IMR-90 (cell line): ENCODE data around the gene MTHFS. TPM values are rescaled to one million over a fixed set of nuclear protein-coding genes. Genes with fewer than 3 reads are reported as not detected.

Experiments
- ATAC-seq: fragments of 200-7000 bp; cut with Tn5 transposase; 2 replicates; pipeline ENCODE4 v1.9.1; 2020; ENCODE audit warnings: low read depth, mild to moderate bottlenecking, moderate library complexity
- BruUV-seq: library from RNA; stranded (reverse); fragments of 400-500 nt; replicated peaks from 2 replicates; lab custom pipeline; 2021; lab: Mats Ljungman, UMichigan
- CTCF ChIA-PET: fragments of 300-600 bp; formaldehyde crosslinking; extraction: SDS; loops from one replicate; lab custom pipeline; 2021; ENCODE audit warnings: antibody characterized with exemption; lab: Yijun Ruan, JAX
- POLR2A ChIA-PET: fragments of 300-600 bp; sonication (Branson Sonifier 250); formaldehyde crosslinking; loops from one replicate; lab custom pipeline; 2022; ENCODE audit warnings: antibody characterized with exemption; ENCODE audit not compliant: unreplicated experiment; lab: Charles Lee
- DNase-seq: peaks from one replicate; pipeline ENCODE4 v3.0.0; 2013
- H2AFZ ChIP-seq: replicated peaks from 2 replicates; pipeline ENCODE3; 2013; ENCODE audit warnings: low read length, mild to moderate bottlenecking; ENCODE audit not compliant: poor library complexity
- H2AK5ac ChIP-seq: 2 replicates; pipeline ENCODE4 v1.6.1; 2013; ENCODE audit warnings: low read depth, low read length, inconsistent platforms
- H2AK9ac ChIP-seq: replicated peaks from 2 replicates; pipeline ENCODE3; 2013; ENCODE audit warnings: mild to moderate bottlenecking, low read depth, low read length, moderate library complexity; ENCODE audit not compliant: poor library complexity
- H2BK120ac ChIP-seq: 2 replicates; pipeline ENCODE4 v1.6.1; 2013; ENCODE audit warnings: low read depth, low read length, inconsistent platforms
- H2BK15ac ChIP-seq: 3 replicates; pipeline ENCODE4 v1.6.1; 2013; ENCODE audit warnings: low read depth, low read length, inconsistent platforms
- H2BK20ac ChIP-seq: 2 replicates; pipeline ENCODE4 v1.6.1; 2013; ENCODE audit warnings: low read depth, mild to moderate bottlenecking, inconsistent platforms, low read length, moderate library complexity
- H2BK5ac ChIP-seq: 2 replicates; pipeline ENCODE4 v1.6.1; 2013; ENCODE audit warnings: mild to moderate bottlenecking, low read depth, low read length, inconsistent platforms; ENCODE audit not compliant: poor library complexity, severe bottlenecking
- H3K14ac ChIP-seq: replicated peaks from 2 replicates; pipeline ENCODE4 v1.6.1; 2013; ENCODE audit warnings: low read depth, low read length, inconsistent platforms
- H3K18ac ChIP-seq: 2 replicates; pipeline ENCODE4 v1.6.1; 2013; ENCODE audit warnings: low read depth, low read length, control low read depth
- H3K23ac ChIP-seq: 2 replicates; pipeline ENCODE4 v1.6.1; 2013; ENCODE audit warnings: low read depth, low read length, inconsistent platforms
- H3K27ac ChIP-seq: 2 replicates; pipeline ENCODE4 v1.5.1; 2013; ENCODE audit warnings: mild to moderate bottlenecking, control low read depth, low read length; ENCODE audit not compliant: insufficient read depth
- H3K27me3 ChIP-seq: 2 replicates; pipeline ENCODE4 v1.6.1; 2013; ENCODE audit warnings: low read length; ENCODE audit not compliant: control insufficient read depth, insufficient read depth
- H3K36me3 ChIP-seq: 2 replicates; pipeline ENCODE4 v1.6.1; 2013; ENCODE audit warnings: low read length, mixed read lengths; ENCODE audit not compliant: control insufficient read depth, insufficient read depth
- H3K4ac ChIP-seq: 2 replicates; pipeline ENCODE4 v1.6.1; 2013; ENCODE audit warnings: low read depth, low read length, inconsistent platforms
- H3K4me1 ChIP-seq: 2 replicates; pipeline ENCODE4 v1.6.1; 2013; ENCODE audit warnings: low read length, mixed read lengths; ENCODE audit not compliant: control insufficient read depth, insufficient read depth
- H3K4me2 ChIP-seq: 2 replicates; pipeline ENCODE4 v1.6.1; 2013; ENCODE audit warnings: low read depth, mild to moderate bottlenecking, control low read depth, low read length, moderate library complexity
- H3K4me3 ChIP-seq: 2 replicates; pipeline ENCODE4 v1.5.1; 2013; ENCODE audit warnings: low read depth, mild to moderate bottlenecking, control low read depth, low read length, moderate library complexity; ENCODE audit not compliant: insufficient read depth
- H3K56ac ChIP-seq: 2 replicates; pipeline ENCODE4 v1.6.1; 2013; ENCODE audit warnings: low read length, inconsistent platforms; ENCODE audit not compliant: insufficient read depth; ENCODE audit errors: extremely low read depth
- H3K79me1 ChIP-seq, 2 experiments: 2 replicates each; pipeline ENCODE4 v1.6.1; 2013; ENCODE audit warnings: low read length in 2 of 2, inconsistent platforms in 1 of 2, low read depth in 1 of 2
- H3K9ac ChIP-seq: 2 replicates; pipeline ENCODE4 v1.6.1; 2013; ENCODE audit warnings: low read depth, low read length, control low read depth
- H3K9me1 ChIP-seq: 2 replicates; pipeline ENCODE4 v1.6.1; 2013; ENCODE audit warnings: low read length, inconsistent platforms; ENCODE audit not compliant: insufficient read depth
- H3K9me3 ChIP-seq: 2 replicates; pipeline ENCODE4 v1.6.1; 2013; ENCODE audit warnings: low read length; ENCODE audit not compliant: control insufficient read depth, insufficient read depth
- H4K20me1 ChIP-seq: 2 replicates; pipeline ENCODE4 v1.6.1; 2013; ENCODE audit warnings: low read length, inconsistent platforms; ENCODE audit not compliant: insufficient read depth
- H4K5ac ChIP-seq: 2 replicates; pipeline ENCODE4 v1.6.1; 2013; ENCODE audit warnings: mild to moderate bottlenecking, low read depth, low read length, control low read depth
- H4K8ac ChIP-seq, 2 experiments: 2 replicates each; pipeline ENCODE4 v1.6.1; 2013; ENCODE audit warnings: low read depth in 2 of 2, low read length in 2 of 2, control low read depth in 1 of 2, inconsistent platforms in 1 of 2
- H4K91ac ChIP-seq: 2 replicates; pipeline ENCODE4 v1.6.1; 2013; ENCODE audit warnings: low read depth, low read length, inconsistent platforms; ENCODE audit not compliant: insufficient read depth
- BHLHE40 ChIP-seq: fragments of 150-350 bp; IDR thresholded peaks from 2 replicates; pipeline ENCODE4 v1.6.1; 2016; ENCODE audit warnings: mild to moderate bottlenecking, low read depth, low read length
- CEBPB ChIP-seq: IDR thresholded peaks from 2 replicates; pipeline ENCODE4 v1.6.1; 2012; ENCODE audit warnings: low read depth, low read length, improper control_type of control experiment
- CHD1 ChIP-seq: IDR thresholded peaks from 2 replicates; pipeline ENCODE4 v1.6.1; 2012; ENCODE audit warnings: low read depth, low read length, improper control_type of control experiment
- FOS ChIP-seq: fragments of 150-350 bp; IDR thresholded peaks from 2 replicates; pipeline ENCODE4 v1.6.1; 2016; ENCODE audit warnings: low read depth, low read length
- MAFK ChIP-seq: IDR thresholded peaks from 2 replicates; pipeline ENCODE4 v1.6.1; 2012; ENCODE audit warnings: low read depth, low read length, improper control_type of control experiment
- MAZ ChIP-seq: IDR thresholded peaks from 2 replicates; pipeline ENCODE4 v1.6.1; 2012; ENCODE audit warnings: low read depth, mild to moderate bottlenecking, low read length, improper control_type of control experiment, moderate library complexity, borderline replicate concordance
- MXI1 ChIP-seq: IDR thresholded peaks from 2 replicates; pipeline ENCODE4 v1.6.1; 2012; ENCODE audit warnings: low read depth, mild to moderate bottlenecking, low read length, moderate library complexity, borderline replicate concordance
- NFE2L2 ChIP-seq: fragments of 150-350 bp; IDR thresholded peaks from 2 replicates; pipeline ENCODE4 v1.6.1; 2016; ENCODE audit warnings: low read depth, mild to moderate bottlenecking, low read length
- POLR2A ChIP-seq: IDR thresholded peaks from 2 replicates; pipeline ENCODE4 v1.6.1; 2012; ENCODE audit warnings: mild to moderate bottlenecking, low read depth, low read length
- RAD21 ChIP-seq: IDR thresholded peaks from 2 replicates; pipeline ENCODE4 v1.6.1; 2012; ENCODE audit warnings: low read length, improper control_type of control experiment
- RCOR1 ChIP-seq: IDR thresholded peaks from 2 replicates; pipeline ENCODE4 v1.6.1; 2012; ENCODE audit warnings: mild to moderate bottlenecking, low read length, improper control_type of control experiment; ENCODE audit not compliant: insufficient replicate concordance
- RFX5 ChIP-seq: IDR thresholded peaks from 2 replicates; pipeline ENCODE4 v1.8.0; 2012; ENCODE audit warnings: low read depth, mild to moderate bottlenecking, low read length, moderate library complexity
- SMC3 ChIP-seq: fragments of 150-350 bp; IDR thresholded peaks from 2 replicates; pipeline ENCODE4 v1.6.1; 2016; ENCODE audit warnings: low read depth, mild to moderate bottlenecking, antibody characterized with exemption, low read length, moderate library complexity
- WGBS, 2 experiments: methylation state at CpG; one replicate each; pipeline versions ENCODE4 v1.1.5 to v1.1.7; 2013; ENCODE audit warnings: missing lambda C conversion rate in 2 of 2; ENCODE audit not compliant: insufficient read length in 1 of 2; ENCODE audit errors: extremely low coverage in 2 of 2; 5-methylcytosine and 5-hydroxymethylcytosine counted together
- dilution Hi-C: fragments of 300-500 bp; cut with HindIII; formaldehyde crosslinking; loops from one replicate; pipeline ENCODE4 v1.14.3; 2018; ENCODE audit warnings: low sequenced_read_pairs; ENCODE audit not compliant: unreplicated experiment
- in situ Hi-C: fragments of 300-500 bp; cut with MboI; formaldehyde crosslinking; loops from 3 replicates; pipeline ENCODE4 v1.14.3; 2019; ENCODE audit warnings: low sequenced_read_pairs, inconsistent platforms, mixed read lengths
- intact Hi-C: fragments of 100-400 bp; cut with micrococcal nuclease; formaldehyde crosslinking; loops from 2 replicates; pipeline ENCODE4 v1.10.0; 2022
- polyA plus RNA-seq, 3 experiments: library from polyadenylated mRNA; depleted of rRNA; stranded (reverse); fragments of >200 nt; gene quantifications; 2 replicates each; pipeline ENCODE4 v1.2.3, GENCODE V29; 2012; ENCODE audit warnings: low replicate concordance in 1 of 3
- total RNA-seq: library from RNA; depleted of rRNA; stranded (reverse); fragments of >200 nt; gene quantifications from 2 replicates; pipeline ENCODE4 v1.2.3, GENCODE V29; 2012
- TF ChIP-seq, protein P1 (sequence below): fragments of 150-350 bp; IDR thresholded peaks from 2 replicates; pipeline ENCODE4 v1.6.1; 2017; ENCODE audit warnings: mild to moderate bottlenecking, antibody characterized with exemption, low read length, low read depth
- TF ChIP-seq, protein P2 (sequence below): conservative IDR thresholded peaks from 2 replicates; pipeline ENCODE4 v1.5.1; 2012; ENCODE audit warnings: mild to moderate bottlenecking, low read depth, low read length, improper control_type of control experiment
- TF ChIP-seq, protein P3 (sequence below): fragments of 150-350 bp; IDR thresholded peaks from 2 replicates; pipeline ENCODE4 v1.6.1; 2016; ENCODE audit warnings: low read depth, mild to moderate bottlenecking, low read length, moderate library complexity, borderline replicate concordance

The MTHFS gene
- total and polyA plus RNA-seq, 2 of the 4 experiments (the other 2 are of a cell fraction) = 5.5 to 6.3 TPM

DNA sequence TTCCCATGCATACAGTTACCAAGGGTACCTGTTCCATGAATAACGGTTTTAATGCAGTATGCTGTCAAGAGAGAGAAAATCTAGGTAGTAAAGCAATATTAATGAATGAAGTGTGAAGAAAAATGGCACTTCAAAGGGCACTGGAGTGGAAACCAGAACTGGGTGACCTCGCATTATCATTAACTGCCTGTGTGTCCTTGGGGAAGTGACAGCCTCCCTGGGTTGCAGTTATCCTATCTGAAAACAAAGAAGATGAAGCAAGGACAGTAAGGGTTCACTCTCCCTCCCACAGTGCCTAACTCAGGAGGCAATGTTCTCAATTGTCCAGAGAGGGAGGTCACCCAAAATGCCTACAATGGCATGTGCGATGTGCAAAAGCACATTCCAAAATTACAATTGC, 15.1 kb downstream of the MTHFS start:
- dilution Hi-C loops (no loop called here), in situ Hi-C loops (no loop called here), intact Hi-C loops (no loop called here)
- Histone ChIP-seq H3K23ac (no peak overlapping the region), H3K4me1 (no peaks in the 10 kb centered on the region), H2BK15ac (no peak overlapping the region), H3K9me3 (peaks cover 7% of the 10 kb centered on the region), H2BK20ac (no peak overlapping the region), H3K4me2 (no peak overlapping the region), H3K18ac (no peak overlapping the region), H4K8ac (no peak overlapping the region), H3K79me1 (0 out of 4 replicates have a peak, but pooled peaks cover 0 to 3% of the 10 kb centered on the region in 2 experiments), H4K20me1 (no peaks in the 10 kb centered on the region), H3K36me3 (peaks cover 4% of the 10 kb centered on the region), H3K56ac (no peak overlapping the region), H3K9me1 (peaks cover 6% of the 10 kb centered on the region; the same call in 1 of the 2 replicates), H3K9ac (no peak overlapping the region), H2AFZ (no peak overlapping the region), H3K4ac (no peak overlapping the region), H3K27me3 (no peaks in the 10 kb centered on the region), H2AK5ac (no peak overlapping the region), H4K5ac (no peak overlapping the region), H2BK120ac (no peak overlapping the region), H3K27ac (no peak overlapping the region), H2BK5ac (no peak overlapping the region), H3K14ac (no peak overlapping the region), H2AK9ac (no peak overlapping the region), H4K91ac (no peak overlapping the region), H3K4me3 (no peak overlapping the region)
- ChIA-PET CTCF (interaction anchor here (0.8 kb wide), 1 partner anchor 31 kb away, joined by 3 read pairs; no protein-coding TSS in a partner anchor), POLR2A (interaction anchor here (0.6 kb wide), 1 partner anchor 83 kb away, joined by 3 read pairs; no protein-coding TSS in a partner anchor)
- no TSS peak for BruUV-seq
- no CpG with 5 or more reads among the region's 3 CpGs for WGBS, 2 experiments
- DNase-seq = no peak
- no peak for ATAC-seq
- TF ChIP-seq RFX5 (no peak), SMC3 (no peak), NFE2L2 (no peak), MAZ (no peak), RCOR1 (no peak), CEBPB (no peak), BHLHE40 (no peak), POLR2A (no peak), FOS (no peak), MXI1 (no peak), RAD21 (no peak), CHD1 (no peak), MAFK (no peak)
- TF ChIP-seq, protein P1, sequence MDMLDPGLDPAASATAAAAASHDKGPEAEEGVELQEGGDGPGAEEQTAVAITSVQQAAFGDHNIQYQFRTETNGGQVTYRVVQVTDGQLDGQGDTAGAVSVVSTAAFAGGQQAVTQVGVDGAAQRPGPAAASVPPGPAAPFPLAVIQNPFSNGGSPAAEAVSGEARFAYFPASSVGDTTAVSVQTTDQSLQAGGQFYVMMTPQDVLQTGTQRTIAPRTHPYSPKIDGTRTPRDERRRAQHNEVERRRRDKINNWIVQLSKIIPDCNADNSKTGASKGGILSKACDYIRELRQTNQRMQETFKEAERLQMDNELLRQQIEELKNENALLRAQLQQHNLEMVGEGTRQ = no peak
- TF ChIP-seq, protein P2, sequence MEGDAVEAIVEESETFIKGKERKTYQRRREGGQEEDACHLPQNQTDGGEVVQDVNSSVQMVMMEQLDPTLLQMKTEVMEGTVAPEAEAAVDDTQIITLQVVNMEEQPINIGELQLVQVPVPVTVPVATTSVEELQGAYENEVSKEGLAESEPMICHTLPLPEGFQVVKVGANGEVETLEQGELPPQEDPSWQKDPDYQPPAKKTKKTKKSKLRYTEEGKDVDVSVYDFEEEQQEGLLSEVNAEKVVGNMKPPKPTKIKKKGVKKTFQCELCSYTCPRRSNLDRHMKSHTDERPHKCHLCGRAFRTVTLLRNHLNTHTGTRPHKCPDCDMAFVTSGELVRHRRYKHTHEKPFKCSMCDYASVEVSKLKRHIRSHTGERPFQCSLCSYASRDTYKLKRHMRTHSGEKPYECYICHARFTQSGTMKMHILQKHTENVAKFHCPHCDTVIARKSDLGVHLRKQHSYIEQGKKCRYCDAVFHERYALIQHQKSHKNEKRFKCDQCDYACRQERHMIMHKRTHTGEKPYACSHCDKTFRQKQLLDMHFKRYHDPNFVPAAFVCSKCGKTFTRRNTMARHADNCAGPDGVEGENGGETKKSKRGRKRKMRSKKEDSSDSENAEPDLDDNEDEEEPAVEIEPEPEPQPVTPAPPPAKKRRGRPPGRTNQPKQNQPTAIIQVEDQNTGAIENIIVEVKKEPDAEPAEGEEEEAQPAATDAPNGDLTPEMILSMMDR = no peak
- TF ChIP-seq, protein P3, sequence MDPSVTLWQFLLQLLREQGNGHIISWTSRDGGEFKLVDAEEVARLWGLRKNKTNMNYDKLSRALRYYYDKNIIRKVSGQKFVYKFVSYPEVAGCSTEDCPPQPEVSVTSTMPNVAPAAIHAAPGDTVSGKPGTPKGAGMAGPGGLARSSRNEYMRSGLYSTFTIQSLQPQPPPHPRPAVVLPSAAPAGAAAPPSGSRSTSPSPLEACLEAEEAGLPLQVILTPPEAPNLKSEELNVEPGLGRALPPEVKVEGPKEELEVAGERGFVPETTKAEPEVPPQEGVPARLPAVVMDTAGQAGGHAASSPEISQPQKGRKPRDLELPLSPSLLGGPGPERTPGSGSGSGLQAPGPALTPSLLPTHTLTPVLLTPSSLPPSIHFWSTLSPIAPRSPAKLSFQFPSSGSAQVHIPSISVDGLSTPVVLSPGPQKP = no peak
